ENCODE measurements around the gene MTPN. TPM values are rescaled to one million over a fixed set of nuclear protein-coding genes. Genes with fewer than 3 reads are reported as not detected.

The MTPN gene
- total RNA-seq, 4 donors from 2014 or later: 48.5 to 94.2 (median 58.7) TPM

GRCh38 chr7:135913404-135913803 lies 63.8 kb downstream of the MTPN start:
- Histone ChIP-seq H3K27ac (no peak overlapping the region), H3K9me3 (no peaks in the 10 kb centered on the region), H3K4me3 (no peak overlapping the region), H3K27me3 (no peaks in the 10 kb centered on the region), H3K4me1 (no peaks in the 10 kb centered on the region), H3K36me3 (no peaks in the 10 kb centered on the region)
- in situ Hi-C loops (cut with MboI; ENCODE audit: low sequenced_read_pairs in 4 of 4): no loop called here
- ATAC-seq (no peak), DNase-seq (no peak)
- intact Hi-C loops (cut with DNase I; ENCODE audit: low total_unique reads): no loop called here
- TF ChIP-seq POLR2A (IDR thresholded peaks at IDR 0.05): no peak
- no peak for TF ChIP-seq CTCF (IDR thresholded peaks at IDR 0.05 in 4 of 5, conservative IDR thresholded peaks at IDR 0.05 in 1 of 5)

GRCh38 chr7:135911099-135911498 lies 66.1 kb downstream of the MTPN start:
- TF ChIP-seq POLR2A (IDR thresholded peaks at IDR 0.05) (no peak), CTCF (IDR thresholded peaks at IDR 0.05 in 4 of 5, conservative IDR thresholded peaks at IDR 0.05 in 1 of 5) (no peak)
- intact Hi-C loops (cut with DNase I; ENCODE audit: low total_unique reads): no loop called here
- H3K4me1 ChIP-seq: no peaks in the 10 kb centered on the region
- ATAC-seq (no peak), DNase-seq (no peak)
- H3K36me3 ChIP-seq: no peaks in the 10 kb centered on the region
- no peaks in the 10 kb centered on the region for H3K27me3 ChIP-seq
- no peak overlapping the region for H3K27ac ChIP-seq
- H3K9me3 ChIP-seq: no peaks in the 10 kb centered on the region
- no peak overlapping the region for H3K4me3 ChIP-seq
- in situ Hi-C loops (cut with MboI; ENCODE audit: low sequenced_read_pairs in 4 of 4): no loop called here

- ATAC-seq (no peak), DNase-seq (no peak)
- Histone ChIP-seq H3K4me3 (no peak overlapping the region), H3K27ac (no peak overlapping the region), H3K4me1 (no peaks in the 10 kb centered on the region), H3K9me3 (no peaks in the 10 kb centered on the region), H3K36me3 (no peaks in the 10 kb centered on the region), H3K27me3 (no peaks in the 10 kb centered on the region)
- intact Hi-C loops (cut with DNase I; ENCODE audit: low total_unique reads): no loop called here
- in situ Hi-C loops (cut with MboI; ENCODE audit: low sequenced_read_pairs in 4 of 4): no loop called here
- TF ChIP-seq POLR2A (IDR thresholded peaks at IDR 0.05) (no peak), CTCF (IDR thresholded peaks at IDR 0.05 in 4 of 5, conservative IDR thresholded peaks at IDR 0.05 in 1 of 5) (no peak)
Observed at GRCh38 chr7:135910393-135911036, 66.6 kb downstream of the MTPN start.

- intact Hi-C loops (cut with DNase I; ENCODE audit: low total_unique reads): no loop called here
Observed at GRCh38 chr7:135905858-135906257, 71.3 kb downstream of the MTPN start.

More at GRCh38 chr7:135905858-135906257, 71.3 kb downstream of the MTPN start:
- no peak for ATAC-seq
- in situ Hi-C loops (cut with MboI; ENCODE audit: low sequenced_read_pairs in 4 of 4): no loop called here
- no peak for TF ChIP-seq CTCF (IDR thresholded peaks at IDR 0.05 in 4 of 5, conservative IDR thresholded peaks at IDR 0.05 in 1 of 5)
- TF ChIP-seq POLR2A (IDR thresholded peaks at IDR 0.05): no peak
- no peak overlapping the region for H3K4me3 ChIP-seq
- no peaks in the 10 kb centered on the region for H3K27me3 ChIP-seq
- no peaks in the 10 kb centered on the region for H3K36me3 ChIP-seq
- no peaks in the 10 kb centered on the region for H3K4me1 ChIP-seq
- H3K27ac ChIP-seq: no peak overlapping the region
- H3K9me3 ChIP-seq: no peaks in the 10 kb centered on the region
- DNase-seq: no peak

Measured in gastrocnemius medialis (tissue), 4 donors.